NCI-H2227 (cell line): ENCODE results near the gene KCTD5.
A peak's percentile ranks its signal among the peaks of the same experiment; 100 is the strongest.
"Not testable (repeated sequence)": the region's sequence is repeated elsewhere in the genome, so short reads cannot be mapped to it uniquely, and the experiment has no call there.

Experiments
- DNase-seq: peaks from one replicate; lab custom pipeline; 2025; ENCODE audit not compliant: unreplicated experiment; lab: John Stamatoyannopoulos, UW

The KCTD5 gene, protein sequence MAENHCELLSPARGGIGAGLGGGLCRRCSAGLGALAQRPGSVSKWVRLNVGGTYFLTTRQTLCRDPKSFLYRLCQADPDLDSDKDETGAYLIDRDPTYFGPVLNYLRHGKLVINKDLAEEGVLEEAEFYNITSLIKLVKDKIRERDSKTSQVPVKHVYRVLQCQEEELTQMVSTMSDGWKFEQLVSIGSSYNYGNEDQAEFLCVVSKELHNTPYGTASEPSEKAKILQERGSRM

DNA sequence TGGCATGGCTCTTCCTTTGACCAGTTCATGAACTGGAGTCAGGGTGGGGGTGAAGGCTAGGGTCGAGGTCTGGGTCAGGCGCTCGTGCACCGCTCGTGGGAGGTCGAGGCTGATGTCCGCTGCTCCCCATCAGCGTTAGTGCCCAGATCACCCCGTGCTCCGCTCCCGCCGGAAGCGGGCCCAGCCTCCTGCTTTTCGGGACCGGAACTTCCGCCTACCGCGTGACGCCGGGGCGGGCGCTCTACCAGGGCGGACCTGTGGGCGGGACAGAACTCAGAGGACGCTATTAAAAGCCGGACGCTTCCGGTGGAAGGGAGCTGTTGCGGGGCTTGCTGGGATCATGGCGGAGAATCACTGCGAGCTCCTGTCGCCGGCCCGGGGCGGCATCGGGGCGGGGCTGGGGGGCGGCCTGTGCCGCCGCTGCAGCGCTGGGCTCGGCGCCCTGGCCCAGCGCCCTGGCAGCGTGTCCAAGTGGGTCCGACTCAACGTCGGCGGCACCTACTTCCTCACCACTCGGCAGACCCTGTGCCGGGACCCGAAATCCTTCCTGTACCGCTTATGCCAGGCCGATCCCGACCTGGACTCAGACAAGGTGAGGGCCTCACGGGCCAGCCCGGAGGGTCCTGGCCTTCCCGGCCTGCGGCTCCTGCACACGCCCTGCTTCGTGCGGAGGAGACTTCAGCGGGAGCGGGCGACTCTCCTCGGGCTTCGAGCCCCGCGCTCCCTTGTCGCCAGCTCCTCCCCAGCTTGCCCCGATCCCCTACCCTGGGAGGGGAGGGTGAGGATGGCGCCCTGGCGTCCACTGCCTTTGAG is at the start of gene KCTD5:
Gene KCTD5 (plus strand): TSS at position 315 of the 813 bp plus-strand sequence. CDS start 26 bp downstream, at position 341.
- DNase-seq, result peak; percentile 100

DNA sequence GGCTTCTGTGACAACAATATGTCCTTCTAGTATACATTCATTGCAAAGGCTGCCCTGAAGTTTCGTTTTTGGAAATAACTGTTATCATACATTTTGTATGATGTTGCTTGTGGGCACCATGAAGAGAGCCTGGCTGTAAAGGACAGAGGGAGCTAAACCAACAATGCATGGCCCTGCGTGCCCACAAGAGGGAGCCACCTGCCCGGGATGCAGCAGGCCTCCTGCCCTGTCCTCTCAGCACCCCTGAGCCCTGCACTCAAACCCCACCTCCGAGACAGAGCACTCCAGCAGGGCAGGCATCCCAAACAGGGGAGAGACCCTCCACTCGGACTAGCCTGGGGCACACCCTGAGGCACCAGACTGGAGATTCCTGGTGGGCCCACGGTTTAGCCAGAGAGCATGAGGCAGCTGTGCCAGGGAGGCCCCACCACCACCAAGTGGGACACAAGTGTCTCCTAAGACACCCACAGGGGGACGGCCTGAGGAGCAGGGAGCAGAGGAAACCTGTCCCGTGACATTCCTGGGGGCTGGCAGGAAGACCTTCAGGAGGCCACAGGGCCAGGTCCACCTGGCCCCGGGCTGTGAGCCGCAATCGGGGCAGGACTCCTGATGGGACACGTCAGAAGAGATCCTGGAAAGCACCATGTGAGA is 43.1 kb upstream of the KCTD5 start:
- not testable (repeated sequence) for DNase-seq

DNA sequence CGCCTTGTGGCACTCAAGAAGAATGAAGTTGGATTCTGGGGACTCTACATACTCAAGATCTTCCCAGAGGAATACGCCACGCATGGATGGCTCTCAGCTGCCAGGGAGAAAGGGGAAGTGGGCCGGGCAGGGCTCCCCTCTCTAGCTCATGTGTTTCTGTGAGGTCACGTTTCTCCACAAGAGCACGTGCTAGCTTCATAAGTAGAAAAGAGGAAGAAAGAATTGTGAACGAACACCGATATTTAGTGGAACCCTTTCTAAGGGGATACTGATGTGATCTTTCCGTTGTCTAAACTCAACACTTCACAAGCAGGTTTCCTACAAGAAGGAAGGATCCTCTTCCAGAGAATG is 42.6 kb upstream of the KCTD5 start:
- DNase-seq, result not testable (repeated sequence)

DNA sequence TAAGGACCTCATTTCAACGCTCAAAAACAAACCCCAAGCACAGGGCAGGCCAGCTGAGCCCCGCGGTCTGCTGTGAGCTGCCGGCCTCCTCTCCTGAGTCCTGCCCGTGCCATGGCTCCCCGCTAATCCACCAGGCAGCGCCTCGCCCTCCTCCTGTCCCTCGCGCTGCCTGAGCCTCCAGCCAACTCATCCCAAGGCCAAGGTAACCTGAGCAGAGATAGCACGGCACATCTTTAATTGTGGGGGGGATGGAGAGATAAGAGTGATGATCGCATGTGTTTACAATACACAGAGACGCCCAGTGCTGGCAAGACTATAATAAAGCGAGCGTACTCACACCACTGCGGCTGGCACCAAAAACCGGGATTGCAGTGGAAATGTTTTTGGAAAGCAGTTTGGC is 39.8 kb upstream of the KCTD5 start:
- DNase-seq, result not testable (repeated sequence)

DNA sequence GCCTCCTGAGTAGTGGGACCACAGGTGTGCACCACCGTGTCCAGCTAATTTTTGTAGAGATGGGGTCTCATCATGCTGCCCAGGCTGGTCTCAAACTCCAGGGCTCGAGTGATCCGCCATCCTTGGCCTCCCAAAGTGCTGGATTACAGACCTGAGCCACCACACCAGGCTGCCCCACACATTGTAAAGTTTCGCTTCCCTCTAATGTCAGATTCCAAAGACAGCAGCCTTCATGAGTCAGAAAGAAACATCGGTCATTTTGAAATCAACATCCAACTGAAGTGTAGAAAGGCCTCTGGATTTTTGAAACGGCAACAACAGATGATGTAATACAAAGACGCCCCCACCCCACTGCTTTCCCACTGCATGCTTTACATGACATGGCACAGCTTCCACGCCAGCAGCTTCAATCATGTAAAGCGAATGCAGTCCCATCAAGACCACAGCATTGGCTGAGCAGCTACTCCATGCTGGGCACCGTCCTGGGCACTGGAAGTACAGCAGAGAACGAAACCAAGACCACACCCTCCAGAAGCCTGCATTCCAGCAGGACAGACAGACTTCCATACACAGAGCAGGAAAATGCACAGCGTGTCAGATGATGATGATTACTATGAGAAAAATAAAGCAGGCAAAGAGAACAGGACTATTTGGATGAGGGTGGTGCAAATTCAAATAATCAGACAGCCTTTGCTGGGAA is 37.4 kb upstream of the KCTD5 start:
- DNase-seq, result not testable (repeated sequence)

DNA sequence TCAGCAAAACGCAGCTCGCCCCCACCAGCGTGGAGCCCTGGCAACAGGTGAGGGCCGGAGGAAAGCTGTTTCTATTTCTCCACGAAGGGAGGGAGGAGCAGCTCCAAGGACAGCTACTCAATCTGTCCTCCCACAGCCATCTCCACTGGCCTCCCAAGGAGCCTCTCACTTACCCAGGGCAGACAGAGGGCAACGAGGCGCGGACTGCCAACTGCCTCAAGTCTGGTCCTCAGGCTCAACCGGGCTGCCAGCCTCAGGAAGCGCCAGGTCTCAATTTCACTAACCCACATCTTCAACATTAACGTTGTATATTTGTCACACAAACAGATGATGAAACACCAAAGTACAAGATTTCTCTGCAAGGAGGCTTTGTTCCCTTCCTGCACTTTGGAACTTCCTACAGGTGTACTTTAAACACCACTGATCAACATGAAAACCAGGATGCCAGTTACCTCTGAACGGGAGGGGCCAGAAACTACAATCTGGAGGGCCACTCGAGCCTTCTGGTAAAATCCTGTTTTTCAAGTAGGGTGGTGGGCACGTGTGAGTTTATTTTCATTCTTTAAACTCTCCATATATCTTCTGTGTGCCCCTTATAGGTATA is 31.0 kb upstream of the KCTD5 start:
- DNase-seq, result not testable (repeated sequence)

DNA sequence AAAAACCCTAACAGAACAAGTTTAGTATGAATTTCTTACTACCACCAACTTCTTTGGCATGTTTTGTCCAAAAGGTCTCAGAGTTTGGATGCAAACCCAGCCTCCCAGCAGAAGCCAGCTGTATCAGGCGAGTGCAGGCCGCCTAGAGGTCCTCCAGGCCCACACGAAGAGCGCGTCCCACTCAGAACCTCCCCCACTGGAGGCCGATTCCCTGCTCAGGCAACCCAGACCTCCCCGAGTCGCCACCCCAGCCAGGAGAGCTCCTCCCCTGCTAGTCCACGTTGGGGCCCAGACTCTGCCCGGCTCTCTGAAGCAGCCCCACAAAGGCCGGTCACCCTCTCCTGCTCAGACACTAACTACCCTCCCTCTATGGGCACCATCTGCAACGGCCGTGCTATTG is 28.4 kb upstream of the KCTD5 start:
- DNase-seq, result not testable (repeated sequence)

DNA sequence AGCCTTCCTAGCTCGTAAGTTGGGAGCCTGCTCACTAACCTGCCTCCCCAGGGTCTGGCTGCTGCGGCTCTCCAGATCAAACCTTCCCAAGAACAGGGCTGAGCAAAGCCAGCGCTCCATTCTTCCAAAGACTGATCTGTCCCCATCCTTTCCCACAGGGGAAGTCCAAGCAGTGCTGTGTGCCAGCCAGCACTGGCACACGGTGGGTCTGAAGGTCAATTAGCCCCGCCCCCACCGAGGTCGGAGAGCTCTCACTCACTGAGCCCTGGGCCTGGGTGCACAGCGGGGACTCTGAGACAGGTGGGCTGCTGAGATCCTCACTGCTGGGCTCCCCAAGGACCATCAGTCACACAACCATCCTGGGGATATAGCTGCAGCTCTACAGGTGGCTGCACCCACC is 27.4 kb upstream of the KCTD5 start:
- not testable (repeated sequence) for DNase-seq

DNA sequence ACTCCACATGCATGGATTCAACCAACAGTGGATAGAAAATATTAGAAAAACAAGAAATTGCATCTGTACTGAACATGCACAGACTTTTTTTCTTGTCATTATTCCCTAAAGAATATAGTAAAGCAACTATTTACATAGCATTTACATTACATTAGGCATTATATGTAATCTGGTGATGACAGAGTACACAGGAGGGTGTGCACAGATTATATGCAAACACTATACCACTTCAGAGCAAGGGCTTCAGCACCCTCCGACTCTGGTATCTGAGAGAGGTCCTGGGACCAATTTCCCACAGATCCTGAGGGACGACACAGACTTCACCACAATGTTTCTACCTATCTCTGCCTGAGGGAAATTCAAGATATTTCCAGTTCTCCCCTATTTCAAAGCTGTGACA is 25.3 kb upstream of the KCTD5 start:
- DNase-seq, result no peak

DNA sequence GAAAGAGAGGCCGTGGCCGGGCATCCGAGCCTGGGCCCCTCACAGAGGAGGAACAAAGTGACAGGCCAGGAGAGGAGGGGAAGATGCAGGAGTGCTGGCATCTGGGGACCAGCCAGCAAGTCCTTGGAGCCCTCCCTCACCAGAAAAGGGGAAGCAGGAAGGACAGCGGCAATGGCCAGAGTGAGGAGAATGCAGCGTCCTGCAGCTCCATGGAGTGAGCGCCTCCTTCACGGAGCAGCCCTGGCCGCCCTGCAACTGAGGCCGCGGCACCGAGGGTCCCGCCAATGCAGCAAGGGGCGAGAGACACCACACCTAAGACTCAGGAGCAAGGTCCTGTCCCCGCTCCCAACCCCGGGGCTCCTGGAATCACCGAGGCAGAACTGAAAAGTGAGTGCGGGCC is 24.5 kb upstream of the KCTD5 start:
- not testable (repeated sequence) for DNase-seq

DNA sequence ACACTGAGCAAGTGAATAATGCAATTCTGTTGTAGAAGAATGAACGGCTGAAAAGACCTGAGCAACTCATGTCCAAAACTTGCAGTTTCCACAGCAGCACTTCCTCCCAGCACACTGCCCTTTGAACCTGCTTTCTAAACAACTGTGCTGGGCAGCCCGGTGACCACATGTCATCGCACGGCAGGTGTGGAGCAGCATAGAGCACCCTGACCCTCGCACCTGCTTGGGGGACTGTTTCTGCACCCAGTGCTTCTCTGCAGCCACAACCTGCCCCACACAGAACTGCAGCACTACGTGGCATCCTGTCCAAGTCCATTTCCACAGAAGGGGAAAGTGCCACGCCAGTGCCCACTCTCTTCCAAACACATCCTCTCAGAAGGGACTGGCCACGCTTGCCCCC is 22.8 kb upstream of the KCTD5 start:
- not testable (repeated sequence) for DNase-seq

DNA sequence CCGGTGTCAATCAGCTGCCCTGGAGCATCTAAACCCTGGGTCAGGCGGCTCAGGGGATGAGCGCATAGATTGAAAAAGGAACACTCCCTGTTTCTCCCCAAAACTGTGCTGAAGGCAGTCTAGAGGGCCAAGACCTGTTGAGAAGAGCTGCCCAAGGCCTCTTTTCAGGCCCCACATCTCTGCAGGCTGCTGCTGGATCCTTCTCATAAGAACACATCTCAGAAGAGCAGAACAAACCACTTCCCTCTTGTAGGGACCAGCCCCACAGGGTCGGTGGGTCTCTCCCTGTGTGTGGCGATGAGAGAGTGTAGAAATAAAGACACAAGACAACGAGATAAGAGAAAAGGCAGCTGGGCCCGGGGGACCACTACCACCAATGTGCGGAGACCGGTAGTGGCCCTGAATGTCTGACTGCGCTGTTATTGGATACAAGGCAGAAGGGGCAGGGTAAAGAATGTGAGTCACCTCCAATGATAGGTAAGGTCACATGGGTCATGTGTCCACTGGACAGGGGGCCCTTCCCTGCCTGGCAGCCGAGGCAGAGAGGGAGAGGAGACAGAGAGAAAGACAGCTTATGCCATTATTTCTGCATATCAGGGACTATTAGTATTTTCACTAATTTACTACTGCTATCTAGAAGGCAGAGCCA is 22.2 kb upstream of the KCTD5 start:
- DNase-seq, result not testable (repeated sequence)

DNA sequence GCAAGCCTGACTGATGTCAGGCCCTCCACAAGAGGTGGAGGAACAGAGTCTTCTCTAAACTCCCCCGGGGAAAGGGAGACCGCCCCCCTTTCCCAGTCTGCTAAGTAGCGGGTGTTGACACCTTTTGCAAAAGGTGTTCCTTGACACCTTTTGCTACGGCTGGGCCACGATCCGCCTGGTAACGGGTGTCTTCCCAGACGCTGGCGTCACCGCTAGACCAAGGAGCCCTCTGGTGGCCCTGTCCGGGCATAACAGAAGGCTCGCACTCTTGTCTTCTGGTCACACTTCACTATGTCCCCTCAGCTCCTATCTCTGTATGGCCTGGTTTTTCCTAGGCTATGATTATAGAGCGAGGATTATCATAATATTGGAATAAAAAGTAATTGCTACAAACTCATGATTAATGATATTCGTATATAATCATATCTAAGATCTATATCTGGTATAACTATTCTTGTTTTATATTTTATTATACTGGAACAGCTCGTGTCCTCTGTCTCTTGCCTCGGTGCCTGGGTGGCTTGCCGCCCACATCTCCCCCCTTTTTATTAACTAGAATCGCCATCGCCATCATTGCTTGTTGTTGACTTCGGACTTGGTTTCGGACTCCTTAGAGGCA is 21.5 kb upstream of the KCTD5 start:
- not testable (repeated sequence) for DNase-seq

DNA sequence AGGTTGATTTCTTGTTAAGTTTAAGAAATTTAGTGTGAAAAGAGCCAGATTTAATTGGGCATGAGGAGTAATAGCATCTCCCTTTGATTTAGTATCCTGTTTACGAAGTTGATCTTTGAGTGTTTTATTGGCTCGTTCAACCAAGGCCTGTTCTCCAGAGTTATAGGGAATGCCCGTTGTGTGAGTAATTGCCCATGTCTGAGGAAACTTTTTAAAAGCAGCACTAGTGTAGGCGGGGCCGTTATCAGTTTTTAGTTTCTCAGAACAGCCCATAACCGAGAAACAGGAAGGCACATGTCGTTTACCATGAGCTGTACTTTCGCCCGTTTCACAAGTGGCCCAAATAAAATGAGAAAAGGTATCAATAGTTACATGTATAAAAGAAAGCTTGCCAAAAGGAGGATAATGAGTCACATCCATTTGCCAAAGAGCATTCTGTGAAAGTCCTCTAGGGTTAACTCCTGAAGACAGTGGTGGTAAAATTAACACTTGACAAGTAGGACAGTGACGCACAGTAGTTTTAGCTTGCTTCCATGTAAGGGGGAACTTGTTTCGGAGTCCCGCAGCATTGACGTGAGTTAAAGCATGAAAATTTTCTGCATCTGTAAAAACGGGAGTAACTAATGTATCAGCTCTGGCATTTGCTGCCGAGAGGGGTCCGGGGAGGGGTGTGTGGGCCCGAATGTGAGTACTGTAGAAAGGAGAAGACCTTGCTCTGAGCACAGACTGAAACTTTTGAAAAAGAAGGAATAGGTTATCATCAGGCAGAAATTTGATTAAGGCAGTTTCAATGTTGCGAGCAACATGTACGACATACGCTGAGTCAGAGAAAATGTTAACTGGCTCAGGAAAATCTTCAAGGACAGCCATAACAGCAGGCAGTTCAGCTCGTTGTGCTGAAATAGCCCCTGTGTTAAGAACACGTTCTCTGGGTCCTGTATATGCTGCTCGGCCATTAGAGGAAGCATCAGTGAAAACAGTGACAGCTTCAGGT is 18.5 kb upstream of the KCTD5 start:
- DNase-seq, result no peak

DNA sequence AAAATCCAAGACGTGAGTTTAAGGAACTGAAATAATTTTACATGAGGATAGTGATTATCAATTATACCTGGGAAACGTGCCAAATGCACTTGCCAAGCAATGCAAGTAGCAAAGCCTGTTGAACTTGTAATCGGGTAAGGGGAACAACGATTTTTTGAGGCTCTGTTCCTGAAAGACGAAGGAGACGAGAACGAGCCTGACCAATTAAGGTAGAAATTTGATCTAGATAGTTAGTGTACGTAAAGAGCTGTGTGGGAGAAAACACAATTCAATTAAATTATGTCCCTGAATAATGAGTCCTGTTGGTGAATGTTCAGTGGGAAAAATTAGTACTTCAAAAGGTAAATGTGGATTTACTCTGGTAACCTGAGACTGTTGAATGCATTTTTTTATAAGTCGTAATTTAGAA is 17.7 kb upstream of the KCTD5 start:
- DNase-seq, result peak; percentile 64

DNA sequence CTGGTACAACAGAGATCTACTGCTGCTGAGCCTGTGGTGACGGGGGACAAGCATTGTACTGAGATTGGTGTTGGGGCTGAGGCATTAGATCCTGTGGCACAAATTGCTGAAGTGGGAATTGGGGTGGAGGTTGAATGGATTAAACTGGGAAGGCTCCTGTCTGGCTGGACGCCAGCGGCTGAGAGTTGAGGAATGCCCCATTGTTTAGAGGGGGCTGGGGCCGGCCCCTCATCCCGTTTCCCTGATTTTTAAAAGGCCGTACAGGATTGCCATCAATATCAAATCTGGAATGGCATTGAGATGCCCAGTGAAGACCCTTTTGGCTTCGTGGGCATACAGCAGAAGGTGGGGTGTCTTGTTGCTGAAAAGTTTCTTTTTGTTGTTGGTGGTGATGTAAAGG is 15.7 kb upstream of the KCTD5 start:
- not testable (repeated sequence) for DNase-seq

DNA sequence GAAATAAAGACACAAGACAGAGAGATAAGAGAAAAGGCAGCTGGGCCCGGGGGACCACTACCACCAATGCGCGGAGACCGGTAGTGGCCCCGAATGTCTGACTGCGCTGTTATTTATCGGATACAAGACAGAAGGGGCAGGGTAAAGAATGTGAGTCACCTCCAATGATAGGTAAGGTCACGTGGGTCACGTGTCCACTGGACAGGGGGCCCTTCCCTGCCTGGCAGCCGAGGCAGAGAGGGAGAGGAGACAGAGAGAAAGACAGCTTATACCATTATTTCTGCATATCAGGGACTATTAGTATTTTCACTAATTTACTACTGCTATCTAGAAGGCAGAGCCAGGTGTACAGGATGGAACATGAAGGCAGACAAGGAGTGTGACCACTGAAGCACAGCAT is 12.7 kb upstream of the KCTD5 start:
- not testable (repeated sequence) for DNase-seq

DNA sequence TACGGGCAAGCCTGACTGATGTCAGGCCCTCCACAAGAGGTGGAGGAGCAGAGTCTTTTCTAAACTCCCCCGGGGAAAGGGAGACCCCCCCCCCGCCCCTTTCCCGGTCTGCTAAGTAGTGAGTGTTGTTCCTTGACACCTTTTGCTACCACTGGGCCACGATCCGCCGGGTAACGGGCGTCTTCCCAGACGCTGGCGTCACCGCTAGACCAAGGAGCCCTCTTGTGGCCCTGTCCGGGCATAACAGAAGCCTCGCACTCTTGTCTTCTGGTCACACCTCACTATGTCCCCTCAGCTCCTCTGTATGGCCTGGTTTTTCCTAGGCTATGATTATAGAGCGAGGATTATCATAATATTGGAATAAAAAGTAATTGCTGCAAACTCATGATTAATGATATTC is 12.3 kb upstream of the KCTD5 start:
- peak; percentile 80 for DNase-seq

DNA sequence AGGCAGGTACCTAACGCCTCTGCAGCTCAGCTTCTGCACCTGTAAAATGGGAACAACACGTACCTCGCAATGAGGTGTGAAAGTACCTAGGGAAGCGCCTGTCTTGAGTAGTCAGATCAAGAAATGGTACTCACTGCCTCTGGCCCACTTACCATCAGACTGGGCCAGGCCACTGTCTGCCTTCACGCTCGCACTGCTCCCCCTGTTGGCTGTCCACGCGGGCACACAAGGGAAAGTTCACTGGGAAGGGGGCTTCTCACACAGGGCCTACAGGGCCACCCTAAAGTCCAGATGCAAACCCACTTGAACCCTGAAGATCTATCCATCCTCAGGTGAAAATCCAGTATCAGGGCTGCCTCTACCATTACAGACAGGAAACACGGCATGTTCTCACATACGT is 11.1 kb upstream of the KCTD5 start:
- DNase-seq, result peak; percentile 48
